WTC11 (cell line): ENCODE measurements around the gene ABHD6.

Experiments
- CTCF ChIP-seq: fragments of 200-600 bp; IDR thresholded peaks from 2 replicates; pipeline ENCODE4 v1.8.0; 2022; ENCODE audit warnings: antibody characterized with exemption
- NR3C1 ChIP-seq: sonication (generic); formaldehyde crosslinking; conservative IDR thresholded peaks from 2 replicates; pipeline ENCODE4 v1.8.1; 2023; ENCODE audit warnings: low read depth, mild to moderate bottlenecking, missing genetic modification reagents
- TF ChIP-seq, protein P1 (sequence below): sonication (generic); formaldehyde crosslinking; IDR thresholded peaks from 2 replicates; pipeline ENCODE4 v1.8.0; 2022; ENCODE audit warnings: mild to moderate bottlenecking, missing genetic modification reagents

DNA sequence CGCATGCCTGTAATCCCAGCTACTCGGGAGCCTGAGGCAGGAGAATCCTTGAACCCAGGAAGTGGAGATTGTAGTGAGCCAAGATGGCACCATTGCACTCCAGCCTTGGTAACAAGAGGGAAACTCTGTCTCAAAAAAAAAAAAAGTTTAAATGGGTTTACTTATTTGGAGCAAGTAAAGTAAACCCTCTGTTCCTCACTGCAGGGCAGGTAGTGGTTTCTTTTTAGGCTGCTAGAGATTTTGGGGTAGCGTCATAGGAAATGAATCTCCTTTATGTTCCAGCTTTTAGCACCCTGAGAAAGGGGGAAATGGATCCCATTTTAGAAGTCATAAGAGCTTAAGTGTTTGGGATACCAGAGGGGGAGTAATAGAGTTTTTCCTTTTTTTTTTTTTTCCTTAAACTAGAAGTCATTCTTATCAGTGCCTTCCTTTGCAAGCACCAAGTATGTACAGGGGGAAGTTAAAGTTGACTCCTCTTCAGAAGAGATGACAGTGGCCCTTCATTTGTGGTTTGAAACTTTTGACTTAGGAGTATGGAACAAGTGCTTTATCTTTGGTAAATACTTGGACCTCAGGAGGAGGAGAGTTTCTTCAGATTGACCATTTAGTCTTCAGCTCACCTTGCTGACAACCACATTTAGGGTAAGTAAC lies 103.1 kb downstream of the ABHD6 start:
- no peak for TF ChIP-seq NR3C1 (CRISPR knock-in tag)
- no peak for TF ChIP-seq CTCF
- TF ChIP-seq, protein P1, sequence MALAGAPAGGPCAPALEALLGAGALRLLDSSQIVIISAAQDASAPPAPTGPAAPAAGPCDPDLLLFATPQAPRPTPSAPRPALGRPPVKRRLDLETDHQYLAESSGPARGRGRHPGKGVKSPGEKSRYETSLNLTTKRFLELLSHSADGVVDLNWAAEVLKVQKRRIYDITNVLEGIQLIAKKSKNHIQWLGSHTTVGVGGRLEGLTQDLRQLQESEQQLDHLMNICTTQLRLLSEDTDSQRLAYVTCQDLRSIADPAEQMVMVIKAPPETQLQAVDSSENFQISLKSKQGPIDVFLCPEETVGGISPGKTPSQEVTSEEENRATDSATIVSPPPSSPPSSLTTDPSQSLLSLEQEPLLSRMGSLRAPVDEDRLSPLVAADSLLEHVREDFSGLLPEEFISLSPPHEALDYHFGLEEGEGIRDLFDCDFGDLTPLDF = no peak
